ENCODE data around the gene CAPRIN1.

DNA sequence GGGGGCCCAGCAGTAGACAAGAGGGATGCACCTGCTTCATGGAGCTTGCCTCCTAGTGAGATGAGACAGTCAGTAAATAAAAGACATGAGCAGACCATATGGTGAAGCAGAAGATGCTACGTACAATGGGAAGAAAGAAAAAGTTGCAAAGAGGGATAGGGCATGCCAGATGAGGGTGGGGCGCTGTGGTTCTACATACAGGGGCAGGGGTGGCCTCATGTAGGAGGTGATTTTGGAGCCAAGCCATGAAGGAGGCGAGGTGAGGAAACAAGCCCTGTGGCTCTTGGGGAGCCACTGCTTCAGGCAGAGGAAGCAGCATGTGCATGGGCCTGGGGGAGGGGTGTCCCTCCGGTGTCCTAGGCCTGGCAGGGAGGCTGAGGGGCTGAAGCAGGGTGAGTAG is 69.1 kb downstream of the CAPRIN1 start:
- TF ChIP-seq CTCF (IDR thresholded peaks at IDR 0.05) (no peak), POLR2AphosphoS5 (IDR thresholded peaks at IDR 0.05) (no peak)
